Liver (tissue), 9 donors: ENCODE measurements around the gene KRT14. TPM values are rescaled to one million over a fixed set of nuclear protein-coding genes. Genes with fewer than 3 reads are reported as not detected.

Experiments
- DNase-seq: peaks from one replicate; pipeline ENCODE4 v3.0.0-alpha.2; 2017; ENCODE audit warnings: low spot score
- H3K27ac ChIP-seq, 2 donors: one replicate each; pipeline ENCODE4 v1.7.0; 2013; ENCODE audit warnings: inconsistent platforms in 2 of 2, low read length in 2 of 2, control low read depth in 1 of 2, low read depth in 1 of 2, mild to moderate bottlenecking in 1 of 2
- H3K27me3 ChIP-seq, 4 donors: one replicate each; pipeline versions ENCODE4 v1.6.1 to v1.7.0; 2013; ENCODE audit warnings: low read length in 3 of 4, inconsistent platforms in 1 of 4, mild to moderate bottlenecking in 1 of 4, moderate library complexity in 1 of 4; ENCODE audit not compliant: control insufficient read depth in 4 of 4, insufficient read depth in 4 of 4
- H3K36me3 ChIP-seq, 4 donors: one replicate each; pipeline versions ENCODE4 v1.6.1 to v1.7.0; 2013; ENCODE audit warnings: low read length in 3 of 4, mild to moderate bottlenecking in 3 of 4, low read depth in 1 of 4, moderate library complexity in 1 of 4; ENCODE audit not compliant: control insufficient read depth in 4 of 4, insufficient read depth in 3 of 4
- H3K4me1 ChIP-seq, 4 donors: one replicate each; pipeline versions ENCODE4 v1.6.1 to v1.7.0; 2013; ENCODE audit warnings: low read length in 3 of 4, mild to moderate bottlenecking in 3 of 4, moderate library complexity in 1 of 4; ENCODE audit not compliant: control insufficient read depth in 4 of 4, insufficient read depth in 4 of 4
- H3K4me3 ChIP-seq, 3 donors: one replicate each; pipeline versions ENCODE4 v1.6.1 to v1.7.0; 2013; ENCODE audit warnings: low read length in 3 of 3, control low read depth in 1 of 3, low read depth in 1 of 3, mild to moderate bottlenecking in 1 of 3
- H3K9ac ChIP-seq, 2 donors: one replicate each; pipeline ENCODE4 v1.7.0; 2013; ENCODE audit warnings: low read length in 2 of 2, mild to moderate bottlenecking in 2 of 2, moderate library complexity in 2 of 2, control low read depth in 1 of 2, low read depth in 1 of 2
- H3K9me3 ChIP-seq, 4 donors: one replicate each; pipeline versions ENCODE4 v1.6.1 to v1.7.0; 2013; ENCODE audit warnings: low read length in 3 of 4; ENCODE audit not compliant: control insufficient read depth in 4 of 4
- ATF3 ChIP-seq: IDR thresholded peaks from 2 replicates; pipeline ENCODE4 v1.6.1; 2016; ENCODE audit warnings: antibody characterized with exemption
- CTCF ChIP-seq: fragments of 150-350 bp; IDR thresholded peaks from 2 replicates; pipeline ENCODE4 v1.5.1; 2017; ENCODE audit warnings: improper control_type of control experiment, low read depth, low read length; ENCODE audit not compliant: missing input control
- EGR1 ChIP-seq, 2 donors: IDR thresholded peaks; 2 replicates each; pipeline ENCODE4 v1.6.1; 2016 to 2018; ENCODE audit warnings: antibody characterized with exemption in 2 of 2, low read depth in 2 of 2
- FOXA1 ChIP-seq: IDR thresholded peaks from 2 replicates; pipeline ENCODE4 v1.6.1; 2016; ENCODE audit warnings: antibody characterized with exemption
- FOXA2 ChIP-seq: IDR thresholded peaks from 2 replicates; pipeline ENCODE4 v1.6.1; 2016; ENCODE audit warnings: antibody characterized with exemption
- GABPA ChIP-seq, 2 donors: IDR thresholded peaks in 1 of 2; conservative IDR thresholded peaks in 1 of 2; 2 replicates each; pipeline ENCODE4 v1.6.1; 2016; ENCODE audit warnings: antibody characterized with exemption in 2 of 2, mild to moderate bottlenecking in 1 of 2, moderate library complexity in 1 of 2
- HNF4A ChIP-seq, 2 donors: conservative IDR thresholded peaks; 2 replicates each; pipeline ENCODE4 v1.6.1; 2016; ENCODE audit warnings: antibody characterized with exemption in 2 of 2, mild to moderate bottlenecking in 2 of 2
- HNF4G ChIP-seq: IDR thresholded peaks from 2 replicates; pipeline ENCODE4 v1.6.1; 2016; ENCODE audit warnings: antibody characterized with exemption
- JUND ChIP-seq, 2 donors: IDR thresholded peaks; 2 replicates each; pipeline ENCODE4 v1.6.1; 2016; ENCODE audit warnings: antibody characterized with exemption in 2 of 2
- MAX ChIP-seq: IDR thresholded peaks from 2 replicates; pipeline ENCODE4 v1.6.1; 2016; ENCODE audit warnings: antibody characterized with exemption
- NR2F2 ChIP-seq: IDR thresholded peaks from 2 replicates; pipeline ENCODE4 v1.6.1; 2016; ENCODE audit warnings: antibody characterized with exemption
- RAD21 ChIP-seq, 2 donors: IDR thresholded peaks; 2 replicates each; pipeline ENCODE4 v1.6.1; 2016; ENCODE audit warnings: antibody characterized with exemption in 2 of 2, mild to moderate bottlenecking in 2 of 2
- REST ChIP-seq: IDR thresholded peaks from 2 replicates; pipeline ENCODE4 v1.6.1; 2016; ENCODE audit warnings: antibody characterized with exemption, mild to moderate bottlenecking
- RXRA ChIP-seq, 2 donors: IDR thresholded peaks; 2 replicates each; pipeline ENCODE4 v1.6.1; 2017 to 2018; ENCODE audit warnings: antibody characterized with exemption in 2 of 2, mild to moderate bottlenecking in 1 of 2
- SP1 ChIP-seq: IDR thresholded peaks from 2 replicates; pipeline ENCODE4 v1.6.1; 2018; ENCODE audit warnings: antibody characterized with exemption, mild to moderate bottlenecking
- TAF1 ChIP-seq: conservative IDR thresholded peaks from 2 replicates; pipeline ENCODE4 v1.6.1; 2016; ENCODE audit warnings: antibody characterized with exemption, mild to moderate bottlenecking
- YY1 ChIP-seq: IDR thresholded peaks from 2 replicates; pipeline ENCODE4 v1.6.1; 2016; ENCODE audit warnings: antibody characterized with exemption, mild to moderate bottlenecking
- ZBTB33 ChIP-seq: IDR thresholded peaks from 2 replicates; pipeline ENCODE4 v1.6.1; 2016; ENCODE audit warnings: antibody characterized with exemption
- WGBS: extraction: QIAGEN DNeasy Blood & Tissue Kit; methylation state at CpG from one replicate; pipeline ENCODE4 v1.1.7; 2013; 5-methylcytosine and 5-hydroxymethylcytosine counted together
- polyA plus RNA-seq, 2 donors: library from polyadenylated mRNA; stranded (reverse) in 1 of 2; unstranded in 1 of 2; fragments of 200-250 nt in 1 of 2; fragments of >200 nt in 1 of 2; fragmentation: Nextera tagmentation in 1 of 2; extraction: Ambion mirVana in 1 of 2; gene quantifications; one replicate each; pipeline versions ENCODE4 v1.2.1 to v1.2.3, GENCODE V29; 2013 to 2015
- total RNA-seq, 2 donors: library from RNA; depleted of rRNA; stranded (reverse); fragments of >200 nt; gene quantifications; one replicate each; pipeline ENCODE4 v1.2.3, GENCODE V29; 2014
- donor health status: healthy.
- donor health status: healthy.
- donor health status: healthy.
- donor health status: healthy.
- donor health status: healthy.

Gene KRT14
- total and polyA plus RNA-seq, 4 donors: not detected

GRCh38 chr17:41575336-41575735, 11.4 kb downstream of the KRT14 start:
- no peaks in the 10 kb centered on the region for H3K9me3 ChIP-seq
- no peak overlapping the region for H3K9ac ChIP-seq
- H3K27me3 ChIP-seq: peaks cover 0 to 13% (median 0%) of the 10 kb centered on the region in 4 donors
- no peak for DNase-seq
- no peak overlapping the region for H3K4me3 ChIP-seq
- H3K4me1 ChIP-seq: no peaks in the 10 kb centered on the region
- no peaks in the 10 kb centered on the region for H3K36me3 ChIP-seq
- no peak overlapping the region for H3K27ac ChIP-seq
- 70% methylated on average over 3 of the region's 3 CpGs for WGBS
- TF ChIP-seq ATF3 (no peak), ZBTB33 (no peak), CTCF (no peak), JUND (IDR thresholded peaks at IDR 0.05) (no peak), HNF4G (no peak), MAX (no peak), RXRA (IDR thresholded peaks at IDR 0.05) (no peak), RAD21 (IDR thresholded peaks at IDR 0.05) (no peak), FOXA2 (no peak), FOXA1 (no peak), GABPA (IDR thresholded peaks at IDR 0.05 in 1 of 2, conservative IDR thresholded peaks at IDR 0.05 in 1 of 2) (no peak), HNF4A (conservative IDR thresholded peaks at IDR 0.05) (no peak), EGR1 (IDR thresholded peaks at IDR 0.05; ENCODE audit: low read depth in 2 of 2) (no peak), SP1 (no peak), YY1 (no peak), NR2F2 (no peak), REST (no peak), TAF1 (no peak)
